ENCODE results near the gene MUSK.

MUSK gene

DNA sequence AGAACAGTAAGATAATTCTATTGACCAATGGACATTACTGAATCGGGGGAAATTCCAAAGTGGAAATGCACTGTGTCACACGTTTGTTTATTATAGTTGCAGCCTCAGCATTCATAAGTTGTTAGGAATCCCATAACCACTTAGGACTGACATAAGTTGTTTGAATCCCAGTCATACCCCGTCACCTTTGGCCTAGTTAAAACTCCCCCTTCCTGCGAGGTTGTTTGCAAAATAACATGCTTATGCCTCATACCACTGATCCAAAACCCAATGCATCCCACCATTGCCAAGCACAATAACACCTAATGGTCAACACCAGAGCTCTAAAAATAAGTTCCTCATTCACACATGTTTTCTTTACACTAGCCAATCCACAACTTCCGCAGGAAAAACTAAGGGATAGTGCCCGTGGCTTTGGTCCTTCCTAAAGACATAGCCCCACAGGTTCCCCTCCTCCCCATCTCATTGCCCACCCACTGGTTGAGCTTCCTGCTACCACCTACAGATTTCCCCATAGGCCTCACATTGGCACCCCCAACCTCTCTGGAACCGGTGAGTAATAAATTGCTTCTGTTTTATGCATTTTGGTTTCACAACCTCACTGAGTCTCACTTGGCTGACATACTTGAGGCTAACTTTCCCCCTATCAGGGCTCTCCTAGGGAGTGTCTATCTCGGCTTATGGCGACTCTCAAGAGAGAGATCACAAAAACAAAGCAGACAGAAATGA lies 42.3 kb upstream of the MUSK start:
- peaks cover 15% of the 10 kb centered on the region for H3K9me3 Mint-ChIP-seq
- H3K27ac Mint-ChIP-seq: no peak overlapping the region
- TF ChIP-seq, protein P1, sequence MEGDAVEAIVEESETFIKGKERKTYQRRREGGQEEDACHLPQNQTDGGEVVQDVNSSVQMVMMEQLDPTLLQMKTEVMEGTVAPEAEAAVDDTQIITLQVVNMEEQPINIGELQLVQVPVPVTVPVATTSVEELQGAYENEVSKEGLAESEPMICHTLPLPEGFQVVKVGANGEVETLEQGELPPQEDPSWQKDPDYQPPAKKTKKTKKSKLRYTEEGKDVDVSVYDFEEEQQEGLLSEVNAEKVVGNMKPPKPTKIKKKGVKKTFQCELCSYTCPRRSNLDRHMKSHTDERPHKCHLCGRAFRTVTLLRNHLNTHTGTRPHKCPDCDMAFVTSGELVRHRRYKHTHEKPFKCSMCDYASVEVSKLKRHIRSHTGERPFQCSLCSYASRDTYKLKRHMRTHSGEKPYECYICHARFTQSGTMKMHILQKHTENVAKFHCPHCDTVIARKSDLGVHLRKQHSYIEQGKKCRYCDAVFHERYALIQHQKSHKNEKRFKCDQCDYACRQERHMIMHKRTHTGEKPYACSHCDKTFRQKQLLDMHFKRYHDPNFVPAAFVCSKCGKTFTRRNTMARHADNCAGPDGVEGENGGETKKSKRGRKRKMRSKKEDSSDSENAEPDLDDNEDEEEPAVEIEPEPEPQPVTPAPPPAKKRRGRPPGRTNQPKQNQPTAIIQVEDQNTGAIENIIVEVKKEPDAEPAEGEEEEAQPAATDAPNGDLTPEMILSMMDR (IDR thresholded peaks at IDR 0.05): no peak
- no peak overlapping the region for H3K4me3 Mint-ChIP-seq
- H3K4me1 Mint-ChIP-seq: peaks cover 13% of the 10 kb centered on the region
- no peaks in the 10 kb centered on the region for H3K27me3 Mint-ChIP-seq (ENCODE audit: low read depth, poor library complexity)
- no peak for DNase-seq
- no peaks in the 10 kb centered on the region for H3K36me3 Mint-ChIP-seq (ENCODE audit: low read depth)

DNA sequence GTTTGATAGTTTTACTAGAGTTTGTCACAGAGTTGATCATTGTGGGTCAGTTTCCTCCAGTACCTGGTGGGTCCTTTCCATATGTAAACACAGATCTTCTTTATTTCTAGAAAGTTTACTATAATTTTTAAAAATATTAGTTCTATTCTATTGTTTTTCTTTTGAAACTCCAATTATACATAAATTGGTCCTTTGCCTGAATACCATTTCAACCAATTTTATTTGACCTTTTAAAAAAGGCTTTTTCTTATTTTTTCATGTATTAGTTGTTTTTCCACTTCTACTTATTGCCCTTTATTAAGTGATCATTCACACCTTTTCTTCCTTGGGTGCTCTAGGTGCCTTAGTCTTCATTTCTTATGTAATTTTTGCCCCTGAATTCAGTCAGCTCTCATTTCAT lies 33.0 kb upstream of the MUSK start:
- Mint-ChIP-seq H3K9me3 (peaks cover 37% of the 10 kb centered on the region), H3K4me1 (no peaks in the 10 kb centered on the region), H3K27me3 (ENCODE audit: low read depth, poor library complexity) (no peaks in the 10 kb centered on the region), H3K27ac (no peak overlapping the region), H3K4me3 (no peak overlapping the region), H3K36me3 (ENCODE audit: low read depth) (peaks cover 10% of the 10 kb centered on the region)
- no peak for DNase-seq
- TF ChIP-seq, protein P1 (IDR thresholded peaks at IDR 0.05): no peak

DNA sequence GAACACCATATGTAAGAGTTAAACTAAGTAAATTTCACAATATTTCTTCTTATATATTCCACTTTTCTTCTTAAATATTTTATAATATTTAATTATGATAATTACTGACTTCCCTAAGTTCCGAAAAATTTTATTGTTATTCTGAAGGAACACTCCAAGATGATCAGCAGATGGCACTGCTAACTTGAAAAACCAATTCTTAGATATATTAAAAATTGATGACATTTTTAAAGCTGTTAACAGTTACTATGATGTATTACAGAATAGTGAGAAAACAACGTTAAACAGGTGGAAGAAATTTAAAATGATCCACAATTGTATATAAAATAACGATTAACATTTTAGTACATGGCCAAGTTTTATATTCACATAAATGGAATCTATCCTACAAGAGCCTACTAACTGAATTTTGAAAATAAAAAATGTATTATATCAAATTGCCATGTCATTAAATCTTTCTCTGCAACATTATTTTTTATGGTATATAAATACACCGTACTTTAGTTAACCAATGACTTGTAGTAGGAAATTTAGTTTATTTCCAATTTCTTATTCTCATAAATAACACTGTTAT lies 30.1 kb upstream of the MUSK start:
- H3K27ac Mint-ChIP-seq: no peak overlapping the region
- H3K4me1 Mint-ChIP-seq: no peaks in the 10 kb centered on the region
- no peak for DNase-seq
- no peaks in the 10 kb centered on the region for H3K27me3 Mint-ChIP-seq (ENCODE audit: low read depth, poor library complexity)
- TF ChIP-seq, protein P1 (IDR thresholded peaks at IDR 0.05): no peak
- H3K4me3 Mint-ChIP-seq: no peak overlapping the region
- H3K9me3 Mint-ChIP-seq: peaks cover 32% of the 10 kb centered on the region
- peaks cover 10% of the 10 kb centered on the region for H3K36me3 Mint-ChIP-seq (ENCODE audit: low read depth)

DNA sequence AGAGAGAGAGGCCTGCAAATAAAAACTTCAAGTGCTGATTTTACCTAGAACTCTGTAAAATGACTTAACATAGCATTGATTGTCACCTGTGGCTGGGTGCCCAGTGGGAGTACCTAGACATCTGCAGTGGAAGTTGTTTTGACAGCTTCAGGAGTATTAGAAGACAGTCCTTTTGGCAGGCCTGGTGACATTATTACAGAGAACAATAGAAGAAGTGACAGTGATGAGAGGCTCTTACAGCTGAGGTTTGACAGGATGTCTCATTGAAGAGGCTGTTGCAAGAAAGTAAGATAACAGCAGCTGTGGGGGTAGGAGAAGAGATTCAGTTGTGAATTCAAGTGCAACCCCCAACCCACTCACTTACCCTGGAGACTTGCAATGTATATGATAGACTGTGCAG lies 27.9 kb upstream of the MUSK start:
- H3K36me3 Mint-ChIP-seq (ENCODE audit: low read depth): peaks cover 2% of the 10 kb centered on the region
- H3K27ac Mint-ChIP-seq: no peak overlapping the region
- peaks cover 20% of the 10 kb centered on the region for H3K9me3 Mint-ChIP-seq
- no peak overlapping the region for H3K4me3 Mint-ChIP-seq
- H3K27me3 Mint-ChIP-seq (ENCODE audit: low read depth, poor library complexity): peaks cover 3% of the 10 kb centered on the region
- H3K4me1 Mint-ChIP-seq: no peaks in the 10 kb centered on the region
- TF ChIP-seq, protein P1 (IDR thresholded peaks at IDR 0.05): no peak
- DNase-seq: no peak

DNA sequence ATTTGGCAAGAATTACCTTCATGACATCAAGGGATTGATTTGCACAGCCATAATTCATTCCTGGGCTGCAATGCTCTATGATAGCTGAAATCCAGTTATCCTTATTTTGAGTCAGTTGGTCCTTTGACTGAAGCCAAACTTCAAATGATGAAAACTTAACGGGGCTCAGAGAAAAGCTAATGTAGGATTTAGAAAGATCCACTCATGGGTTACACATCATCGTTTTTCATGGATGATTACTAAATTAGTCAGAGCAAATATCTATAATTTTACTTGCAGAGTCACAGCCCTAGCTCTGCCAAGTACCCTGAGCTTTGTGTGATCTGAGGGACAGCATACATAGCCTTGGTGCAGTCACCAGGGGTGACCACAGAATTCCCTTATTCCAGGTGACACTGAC lies 27.3 kb upstream of the MUSK start:
- DNase-seq: no peak
- Mint-ChIP-seq H3K27me3 (ENCODE audit: low read depth, poor library complexity) (peaks cover 3% of the 10 kb centered on the region), H3K27ac (no peak overlapping the region)

More for the DNA sequence above, 27.3 kb upstream of the MUSK start:
- H3K36me3 Mint-ChIP-seq (ENCODE audit: low read depth): no peaks in the 10 kb centered on the region
- TF ChIP-seq, protein P1 (IDR thresholded peaks at IDR 0.05): no peak
- H3K4me3 Mint-ChIP-seq: no peak overlapping the region
- H3K9me3 Mint-ChIP-seq: peaks cover 15% of the 10 kb centered on the region
- no peaks in the 10 kb centered on the region for H3K4me1 Mint-ChIP-seq

Measured in nephron progenitor cell (in vitro differentiated cells).